HG03378 (cell line): ENCODE results near the gene ALDH16A1.

ENCODE experiments used
- ATAC-seq: cut with Tn5 transposase; IDR thresholded peaks from one replicate; pipeline ENCODE4 v1.9.1; 2021; ENCODE audit warnings: mild to moderate bottlenecking, moderate library complexity; ENCODE audit not compliant: unreplicated experiment

ALDH16A1 gene

GRCh38 chr19:49507803-49508494, 54.9 kb downstream of the ALDH16A1 start:
- no peak for ATAC-seq

- ATAC-seq, result no peak
Observed at GRCh38 chr19:49512970-49513745, 60.1 kb downstream of the ALDH16A1 start.

GRCh38 chr19:49513746-49514118, 60.7 kb downstream of the ALDH16A1 start:
- ATAC-seq, result no peak

GRCh38 chr19:49514151-49514550, 61.1 kb downstream of the ALDH16A1 start:
- no peak for ATAC-seq

GRCh38 chr19:49515767-49516166, 62.7 kb downstream of the ALDH16A1 start:
- ATAC-seq, result no peak

GRCh38 chr19:49518033-49518432, 65.0 kb downstream of the ALDH16A1 start:
- no peak for ATAC-seq
